Activated CD4-positive, alpha-beta T cell treated with anti-CD3 and anti-CD28 coated beads, Interleukin-2, amount 10 ng/mL, durations not matched to agents 7 days and 5 days (primary cell): Measurements from ENCODE around the gene CFB. TPM values are rescaled to one million over a fixed set of nuclear protein-coding genes. Genes with fewer than 3 reads are reported as not detected.
A peak's percentile ranks its signal among the peaks of the same experiment; 100 is the strongest.

ENCODE experiments used
- CTCF ChIA-PET: fragments of 350-600 bp; sonication (Branson Sonifier 250); formaldehyde crosslinking; loops from one replicate; lab custom pipeline; 2021; ENCODE audit warnings: antibody characterized with exemption; lab: Charles Lee
- POLR2A ChIA-PET: fragments of 350-600 bp; sonication (Branson Sonifier 250); formaldehyde crosslinking; loops from one replicate; lab custom pipeline; 2021; ENCODE audit warnings: antibody characterized with exemption; lab: Charles Lee
- DNase-seq: peaks from one replicate; pipeline ENCODE4 v3.0.0-alpha.2; 2020
- H3K27ac Mint-ChIP-seq: one replicate; pipeline ENCODE4 v1.8.0; 2021; ENCODE audit warnings: mild to moderate bottlenecking, moderate library complexity, mixed read lengths
- H3K27me3 Mint-ChIP-seq: one replicate; pipeline ENCODE4 v1.8.0; 2021; ENCODE audit warnings: mixed read lengths
- H3K36me3 Mint-ChIP-seq: one replicate; pipeline ENCODE4 v1.8.0; 2021; ENCODE audit warnings: low read depth, mixed read lengths
- H3K4me1 Mint-ChIP-seq: one replicate; pipeline ENCODE4 v1.8.0; 2021; ENCODE audit warnings: mixed read lengths
- H3K4me3 Mint-ChIP-seq: one replicate; pipeline ENCODE4 v1.8.0; 2021; ENCODE audit warnings: mild to moderate bottlenecking, moderate library complexity, mixed read lengths
- H3K9me3 Mint-ChIP-seq: one replicate; pipeline ENCODE4 v1.8.0; 2021; ENCODE audit warnings: mixed read lengths
- total RNA-seq, 2 experiments: library from RNA; stranded (reverse); gene quantifications; one replicate each; pipeline ENCODE4 v1.2.3, GENCODE V29; 2021

The CFB gene
- total RNA-seq, 2 experiments from 2014 or later: 0.37 TPM; not detected in 1

DNA sequence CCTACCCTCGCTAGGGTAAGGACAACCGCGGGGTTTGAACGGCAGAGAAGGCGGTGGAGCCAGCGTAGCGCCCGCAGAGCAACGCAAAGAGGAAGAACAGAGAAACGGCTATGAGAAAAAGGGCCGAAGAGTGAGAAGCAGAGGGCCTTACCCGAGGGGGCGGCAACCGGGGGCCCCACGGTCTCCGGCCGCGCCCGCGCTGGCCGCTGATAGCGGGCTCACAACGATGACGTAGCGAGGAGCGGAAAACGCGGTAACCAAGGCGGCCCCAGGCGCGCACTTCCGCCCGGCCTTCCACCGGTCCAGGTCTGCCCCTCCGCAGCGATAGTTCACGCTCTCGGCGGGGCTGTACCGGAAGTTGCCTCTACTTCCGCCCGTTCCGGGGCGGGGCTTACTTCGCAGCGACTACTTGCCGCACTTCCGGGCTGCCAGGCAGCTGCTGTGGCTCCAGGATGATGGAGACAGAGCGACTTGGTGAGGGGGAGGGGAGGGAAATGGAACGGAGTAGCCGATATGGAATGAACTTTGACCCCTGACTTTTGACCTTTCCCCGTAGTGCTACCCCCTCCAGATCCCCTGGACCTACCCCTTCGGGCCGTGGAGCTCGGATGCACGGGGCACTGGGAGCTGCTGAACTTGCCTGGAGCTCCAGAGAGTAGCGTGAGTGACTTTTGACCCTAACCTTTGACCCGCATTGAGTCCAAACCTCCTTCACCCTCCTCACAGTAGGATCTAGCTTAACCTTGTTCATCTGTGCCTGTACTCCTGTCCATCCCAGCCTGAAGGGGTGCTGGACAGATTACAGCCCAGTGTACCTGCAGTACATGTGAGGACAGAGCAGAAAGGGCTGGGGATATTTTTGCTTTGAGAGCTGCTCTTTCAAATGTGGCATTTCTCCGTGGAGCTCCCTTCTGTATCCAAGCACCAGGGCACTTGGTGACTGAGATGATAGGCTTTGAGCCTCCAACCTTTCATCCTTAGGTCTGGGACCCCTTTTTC is 13.1 kb downstream of the CFB start, which contains the start of the genes NELFE and SKIC2:
Gene NELFE, minus strand, starts transcription at position 231 of the 999 bp plus-strand sequence. CDS start 525 bp downstream, outside the sequence.
Gene SKIC2, plus strand, starts transcription at position 435 of the 999 bp plus-strand sequence. Its CDS starts 18 bp downstream, at position 453.
- ChIA-PET CTCF (interaction anchor here (0.6 to 1.8 kb wide), 5 partner anchors 11 to 50 kb away, joined by 3 to 19 read pairs (median 3); partner anchors contain the start of gene DXO), POLR2A (no interaction called here)
- peaks cover 59% of the 10 kb centered on the region for H3K36me3 Mint-ChIP-seq
- peaks cover 38% of the 10 kb centered on the region for H3K4me1 Mint-ChIP-seq
- peak within 1 kb of the TSS; percentile 91 for H3K4me3 Mint-ChIP-seq
- peak; percentile 99 for DNase-seq
- no peaks in the 10 kb centered on the region for H3K9me3 Mint-ChIP-seq
- H3K27me3 Mint-ChIP-seq: no peaks in the 10 kb centered on the region
- peak within 1 kb of the TSS; percentile 97 for H3K27ac Mint-ChIP-seq

DNA sequence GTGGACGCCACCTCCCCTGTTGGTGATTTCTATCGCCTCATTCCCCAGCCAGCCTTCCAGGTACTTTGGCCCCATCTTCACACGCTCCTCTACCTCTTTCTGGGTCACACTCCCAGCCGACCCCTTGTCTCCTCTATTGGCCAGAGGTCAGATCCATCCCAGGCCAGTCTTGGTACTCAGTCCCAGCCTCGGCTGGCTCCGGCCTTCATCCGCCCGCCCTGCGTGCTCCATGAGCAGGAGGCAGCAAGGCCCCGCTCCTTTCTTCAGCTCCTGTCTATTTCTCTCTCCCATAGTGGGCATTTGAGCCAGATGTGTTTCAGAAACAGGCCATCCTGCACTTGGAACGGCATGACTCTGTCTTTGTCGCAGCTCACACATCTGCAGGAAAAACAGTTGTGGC is 15.7 kb downstream of the CFB start:
- CTCF ChIA-PET: interaction anchor here (1.1 kb wide), 1 partner anchor 9 kb away, joined by 3 read pairs; no protein-coding TSS in a partner anchor
- no peaks in the 10 kb centered on the region for H3K9me3 Mint-ChIP-seq
- H3K4me1 Mint-ChIP-seq: peaks cover 38% of the 10 kb centered on the region
- POLR2A ChIA-PET: no interaction called here
- H3K27me3 Mint-ChIP-seq: no peaks in the 10 kb centered on the region
- H3K4me3 Mint-ChIP-seq: no peak overlapping the region
- DNase-seq: no peak
- peak overlapping the region; percentile 26 for H3K27ac Mint-ChIP-seq
- peaks cover 53% of the 10 kb centered on the region for H3K36me3 Mint-ChIP-seq

DNA sequence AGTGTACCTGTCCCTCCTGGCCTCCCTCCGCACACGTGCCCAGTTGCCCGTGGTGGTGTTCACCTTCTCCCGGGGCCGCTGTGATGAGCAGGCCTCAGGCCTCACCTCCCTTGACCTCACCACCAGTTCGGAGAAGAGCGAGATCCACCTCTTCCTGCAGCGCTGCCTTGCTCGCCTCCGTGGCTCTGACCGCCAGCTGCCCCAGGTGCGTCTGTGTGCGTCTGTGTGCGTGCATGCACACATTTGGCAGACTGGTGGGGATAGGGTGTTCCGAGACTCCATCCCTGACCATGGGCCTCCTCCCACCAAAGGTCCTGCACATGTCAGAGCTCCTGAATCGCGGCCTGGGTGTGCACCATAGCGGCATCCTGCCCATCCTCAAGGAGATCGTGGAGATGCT is 18.0 kb downstream of the CFB start:
- Mint-ChIP-seq H3K4me1 (peaks cover 21% of the 10 kb centered on the region), H3K27ac (no peak overlapping the region), H3K36me3 (peaks cover 58% of the 10 kb centered on the region), H3K27me3 (no peaks in the 10 kb centered on the region), H3K9me3 (no peaks in the 10 kb centered on the region), H3K4me3 (no peak overlapping the region)
- no peak for DNase-seq
- ChIA-PET POLR2A (no interaction called here), CTCF (interaction anchor here (0.6 to 1.4 kb wide), 2 partner anchors 13 to 48 kb away, joined by 3 read pairs; no protein-coding TSS in a partner anchor)

DNA sequence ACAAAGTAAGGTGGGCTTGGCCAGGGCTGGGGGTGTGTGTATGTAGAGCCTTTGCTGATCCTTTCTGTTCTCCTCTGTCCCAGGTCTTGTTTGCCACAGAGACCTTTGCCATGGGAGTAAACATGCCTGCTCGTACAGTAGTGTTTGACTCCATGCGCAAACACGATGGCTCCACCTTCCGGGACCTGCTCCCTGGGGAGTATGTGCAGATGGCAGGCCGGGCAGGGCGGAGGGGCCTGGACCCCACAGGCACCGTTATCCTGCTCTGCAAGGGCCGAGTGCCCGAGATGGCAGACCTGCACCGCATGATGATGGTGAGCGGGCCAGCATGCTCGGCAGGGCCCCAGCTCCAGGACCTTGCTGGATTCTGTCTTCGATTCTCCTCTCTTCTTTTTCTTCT is 19.8 kb downstream of the CFB start:
- H3K36me3 Mint-ChIP-seq: peaks cover 63% of the 10 kb centered on the region
- ChIA-PET CTCF (no interaction called here), POLR2A (no interaction called here)
- H3K4me3 Mint-ChIP-seq: no peak overlapping the region
- no peaks in the 10 kb centered on the region for H3K9me3 Mint-ChIP-seq
- H3K27me3 Mint-ChIP-seq: no peaks in the 10 kb centered on the region
- H3K4me1 Mint-ChIP-seq: peaks cover 15% of the 10 kb centered on the region
- no peak overlapping the region for H3K27ac Mint-ChIP-seq
- DNase-seq: no peak

DNA sequence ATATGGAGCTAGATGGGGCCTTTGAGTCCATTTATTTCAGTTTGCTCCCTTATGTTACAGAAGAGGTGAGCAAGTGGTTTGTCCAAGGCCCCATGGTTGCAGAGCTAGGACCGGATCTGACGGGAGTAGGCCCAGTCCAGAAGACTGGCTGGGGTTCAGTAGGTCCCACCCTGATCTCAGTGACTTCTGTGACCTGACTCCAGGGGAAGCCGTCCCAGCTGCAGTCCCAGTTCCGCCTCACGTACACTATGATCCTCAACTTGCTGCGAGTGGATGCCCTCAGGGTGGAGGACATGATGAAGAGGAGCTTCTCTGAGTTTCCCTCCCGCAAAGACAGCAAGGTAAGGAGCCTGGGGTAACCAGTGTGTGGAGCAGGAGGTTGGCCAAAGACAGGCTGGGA is 20.6 kb downstream of the CFB start:
- no peak overlapping the region for H3K27ac Mint-ChIP-seq
- peaks cover 18% of the 10 kb centered on the region for H3K4me1 Mint-ChIP-seq
- H3K36me3 Mint-ChIP-seq: peaks cover 57% of the 10 kb centered on the region

DNA sequence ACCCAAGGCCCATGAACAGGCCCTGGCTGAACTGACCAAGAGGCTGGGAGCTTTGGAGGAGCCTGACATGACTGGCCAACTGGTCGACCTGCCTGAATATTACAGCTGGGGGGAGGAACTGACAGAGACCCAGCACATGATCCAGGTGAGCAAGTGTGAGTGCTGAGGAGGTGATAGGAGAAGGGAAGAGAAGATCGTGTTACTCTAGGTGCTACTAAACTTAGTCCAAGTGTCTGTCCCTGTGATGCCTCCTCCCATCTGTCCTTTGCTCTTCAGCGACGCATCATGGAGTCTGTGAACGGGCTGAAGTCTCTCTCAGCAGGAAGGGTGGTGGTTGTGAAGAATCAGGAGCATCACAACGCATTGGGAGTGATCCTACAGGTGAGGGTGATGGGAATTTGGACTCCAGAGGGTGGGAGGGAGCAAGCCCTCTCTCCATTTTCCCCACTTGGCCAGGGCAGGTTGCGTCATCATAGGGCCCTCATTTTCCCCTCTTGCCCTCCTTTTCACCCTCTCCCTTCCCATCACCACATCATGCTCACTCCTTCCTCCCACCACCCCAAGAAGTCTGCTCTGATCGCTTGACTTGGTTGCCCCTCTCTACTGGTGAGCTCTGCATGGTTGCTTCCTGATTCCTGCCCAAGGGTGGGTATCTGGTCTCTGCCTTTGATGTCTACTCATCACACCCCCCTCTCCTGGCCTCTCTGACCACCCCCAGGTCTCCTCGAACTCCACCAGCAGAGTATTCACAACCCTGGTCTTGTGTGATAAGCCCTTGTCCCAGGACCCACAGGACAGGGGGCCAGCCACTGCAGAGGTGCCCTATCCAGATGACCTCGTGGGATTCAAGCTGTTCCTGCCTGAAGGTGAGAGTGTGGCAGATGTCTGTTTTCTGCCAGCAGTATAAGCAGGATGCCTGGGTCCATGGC is 21.4 kb downstream of the CFB start:
- Mint-ChIP-seq H3K27ac (no peak overlapping the region), H3K4me3 (no peak overlapping the region), H3K9me3 (no peaks in the 10 kb centered on the region), H3K27me3 (no peaks in the 10 kb centered on the region), H3K4me1 (peaks cover 21% of the 10 kb centered on the region), H3K36me3 (peaks cover 52% of the 10 kb centered on the region)
- ChIA-PET POLR2A (no interaction called here), CTCF (interaction anchor here (0.8 to 4.6 kb wide), 2 partner anchors 8 to 13 kb away, joined by 3 to 19 read pairs; partner anchors contain the start of genes NELFE and SKIC2)
- no peak for DNase-seq

More for the DNA sequence above, 20.6 kb downstream of the CFB start:
- CTCF ChIA-PET: interaction anchor here (0.8 kb wide), 1 partner anchor 12 kb away, joined by 3 read pairs; no protein-coding TSS in a partner anchor
- Mint-ChIP-seq H3K4me3 (no peak overlapping the region), H3K27me3 (no peaks in the 10 kb centered on the region), H3K9me3 (no peaks in the 10 kb centered on the region)
- POLR2A ChIA-PET: no interaction called here
- no peak for DNase-seq

DNA sequence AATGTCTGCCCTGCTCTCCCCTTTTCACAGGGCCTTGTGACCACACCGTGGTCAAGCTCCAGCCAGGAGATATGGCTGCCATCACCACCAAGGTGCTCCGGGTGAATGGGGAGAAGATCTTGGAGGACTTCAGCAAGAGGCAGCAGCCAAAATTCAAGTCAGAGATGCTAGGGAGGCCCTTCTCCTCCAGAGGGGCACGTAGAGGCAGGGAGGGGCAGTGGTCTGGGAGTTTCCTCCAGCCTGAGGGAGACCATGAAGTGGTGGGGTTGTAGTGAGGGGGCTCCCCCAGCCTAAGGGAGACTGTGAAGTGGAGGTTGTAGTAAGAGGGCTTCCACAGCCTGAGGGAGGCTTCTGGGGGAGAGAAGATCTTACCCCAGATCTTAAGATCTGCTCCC is 22.0 kb downstream of the CFB start:
- no peak for DNase-seq
- H3K4me1 Mint-ChIP-seq: peaks cover 26% of the 10 kb centered on the region
- H3K4me3 Mint-ChIP-seq: no peak overlapping the region
- POLR2A ChIA-PET: no interaction called here
- peaks cover 50% of the 10 kb centered on the region for H3K36me3 Mint-ChIP-seq
- H3K27ac Mint-ChIP-seq: no peak overlapping the region
- H3K9me3 Mint-ChIP-seq: no peaks in the 10 kb centered on the region
- no peaks in the 10 kb centered on the region for H3K27me3 Mint-ChIP-seq
- CTCF ChIA-PET: interaction anchor here (4.6 kb wide), 1 partner anchor 9 kb away, joined by 19 read pairs; the partner anchor contains the start of genes NELFE and SKIC2

DNA sequence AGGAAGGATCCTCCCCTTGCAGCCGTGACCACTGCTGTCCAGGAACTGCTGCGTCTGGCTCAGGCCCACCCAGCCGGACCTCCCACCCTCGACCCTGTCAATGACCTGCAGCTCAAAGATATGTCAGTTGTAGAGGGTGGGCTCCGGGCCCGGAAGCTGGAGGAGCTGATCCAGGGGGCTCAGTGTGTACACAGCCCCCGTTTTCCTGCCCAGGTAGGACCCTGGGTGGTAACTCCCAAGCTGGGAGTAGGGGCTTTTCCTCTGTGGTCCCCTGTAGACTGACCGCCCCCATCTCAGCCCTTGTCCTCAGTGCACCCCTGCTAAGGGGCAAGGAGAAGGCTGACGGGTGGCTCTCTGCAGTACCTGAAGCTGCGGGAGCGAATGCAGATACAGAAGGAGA is 22.4 kb downstream of the CFB start:
- H3K27ac Mint-ChIP-seq: no peak overlapping the region
- peaks cover 30% of the 10 kb centered on the region for H3K4me1 Mint-ChIP-seq
- H3K9me3 Mint-ChIP-seq: no peaks in the 10 kb centered on the region
- H3K27me3 Mint-ChIP-seq: no peaks in the 10 kb centered on the region
- peaks cover 46% of the 10 kb centered on the region for H3K36me3 Mint-ChIP-seq
- no peak for DNase-seq
- no peak overlapping the region for H3K4me3 Mint-ChIP-seq
- CTCF ChIA-PET: interaction anchor here (4.6 kb wide), 1 partner anchor 9 kb away, joined by 19 read pairs; the partner anchor contains the start of genes NELFE and SKIC2
- POLR2A ChIA-PET: no interaction called here

DNA sequence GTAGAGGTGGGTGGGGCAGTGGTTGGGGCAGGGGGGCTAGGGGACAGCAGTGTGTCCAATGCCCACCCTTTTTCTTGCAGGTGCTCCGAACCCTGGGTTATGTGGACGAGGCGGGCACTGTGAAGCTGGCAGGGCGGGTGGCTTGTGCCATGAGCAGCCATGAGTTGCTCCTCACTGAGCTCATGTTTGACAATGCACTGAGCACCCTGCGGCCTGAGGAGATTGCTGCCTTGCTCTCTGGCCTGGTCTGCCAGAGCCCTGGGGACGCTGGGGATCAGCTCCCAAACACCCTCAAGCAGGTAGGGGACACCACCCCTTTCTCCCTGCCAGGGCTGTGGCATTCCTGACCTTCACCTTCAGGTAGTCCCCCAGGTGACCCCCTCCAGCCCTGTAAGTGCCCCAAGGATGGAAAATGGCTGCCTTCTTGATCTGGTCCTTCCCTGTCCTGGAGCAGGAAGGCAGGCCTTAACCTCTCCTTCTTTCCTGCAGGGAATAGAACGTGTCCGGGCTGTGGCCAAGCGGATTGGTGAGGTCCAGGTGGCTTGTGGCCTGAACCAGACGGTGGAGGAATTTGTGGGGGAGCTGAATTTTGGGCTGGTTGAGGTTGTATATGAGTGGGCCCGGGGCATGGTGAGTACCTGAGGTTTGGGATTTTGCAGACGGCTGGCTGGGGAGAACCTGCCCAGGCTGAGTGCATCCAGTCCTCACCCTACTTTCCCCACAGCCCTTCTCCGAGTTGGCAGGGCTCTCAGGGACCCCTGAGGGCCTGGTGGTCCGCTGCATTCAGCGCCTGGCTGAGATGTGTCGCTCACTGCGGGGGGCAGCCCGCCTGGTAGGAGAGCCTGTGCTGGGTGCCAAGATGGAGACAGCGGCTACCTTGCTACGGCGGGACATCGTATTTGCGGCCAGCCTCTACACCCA is 23.2 kb downstream of the CFB start:
- Mint-ChIP-seq H3K4me3 (peak overlapping the region; percentile 90), H3K36me3 (peaks cover 44% of the 10 kb centered on the region), H3K27me3 (no peaks in the 10 kb centered on the region), H3K4me1 (peaks cover 36% of the 10 kb centered on the region), H3K9me3 (no peaks in the 10 kb centered on the region), H3K27ac (no peak overlapping the region)
- ChIA-PET CTCF (interaction anchor here (4.6 kb wide), 1 partner anchor 10 kb away, joined by 19 read pairs; the partner anchor contains the start of genes NELFE and SKIC2), POLR2A (no interaction called here)
- no peak for DNase-seq

DNA sequence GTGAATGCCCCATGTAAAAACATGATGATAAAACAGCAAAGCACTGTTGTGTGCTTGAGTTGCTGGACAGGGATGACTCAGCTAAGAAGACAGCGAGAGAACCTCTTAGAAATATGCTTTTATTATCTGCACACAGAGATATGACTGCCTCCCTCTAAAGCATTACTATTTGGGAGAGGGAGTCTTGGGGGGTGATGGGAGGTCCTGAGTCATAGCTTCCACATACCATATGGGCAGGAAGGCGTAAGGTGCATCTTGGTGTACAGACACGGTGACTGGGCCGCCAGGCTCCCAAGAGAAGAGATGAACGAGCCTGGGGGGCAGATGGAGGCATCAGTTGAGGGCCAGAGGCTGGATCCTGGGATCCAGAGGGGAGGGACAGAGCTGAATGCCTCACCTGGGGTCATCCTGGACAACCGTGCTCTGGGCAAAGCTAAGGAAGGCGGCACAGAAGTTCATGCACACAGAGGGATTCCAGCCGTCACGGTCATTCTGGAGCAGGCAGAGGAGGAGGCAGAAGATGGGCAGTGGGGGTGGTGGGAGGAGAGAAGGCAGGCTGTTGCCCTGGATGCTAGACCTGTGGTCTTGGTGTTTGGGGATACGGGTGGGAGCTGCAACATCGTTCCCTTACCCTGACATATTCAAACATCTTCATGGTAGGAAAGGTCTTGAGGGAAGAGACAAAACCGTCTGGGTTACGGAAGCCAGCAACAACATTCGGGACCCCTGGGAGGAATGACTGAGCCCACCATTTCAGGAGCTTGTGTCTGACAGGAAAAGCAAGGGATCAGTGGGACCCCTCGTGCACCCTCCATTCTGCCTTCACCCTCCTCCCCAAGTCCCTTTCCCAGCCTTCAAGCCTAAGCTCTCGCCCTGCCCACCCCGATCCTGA is 24.1 kb downstream of the CFB start:
- CTCF ChIA-PET: interaction anchor here (0.5 to 4.6 kb wide), 5 partner anchors 8 to 1837 kb away, joined by 3 to 19 read pairs (median 3); partner anchors contain the start of genes NELFE and SKIC2
- DNase-seq: no peak

More for the DNA sequence above, 24.1 kb downstream of the CFB start:
- Mint-ChIP-seq H3K27me3 (no peaks in the 10 kb centered on the region), H3K4me3 (peak overlapping the region; percentile 90), H3K27ac (peak overlapping the region; percentile 99), H3K4me1 (peaks cover 37% of the 10 kb centered on the region), H3K9me3 (no peaks in the 10 kb centered on the region), H3K36me3 (peaks cover 37% of the 10 kb centered on the region)
- POLR2A ChIA-PET: interaction anchor here (0.6 kb wide), 1 partner anchor 24 kb away, joined by 3 read pairs; no protein-coding TSS in a partner anchor
